Sigmoid colon (tissue), 7 donors: ENCODE data around the gene SLC25A1. TPM values are rescaled to one million over a fixed set of nuclear protein-coding genes. Genes with fewer than 3 reads are reported as not detected.

ENCODE experiments used
- DNase-seq: peaks from one replicate; pipeline ENCODE4 v3.0.0-alpha.2; 2019
- H3K27ac ChIP-seq, 4 donors: fragments of 200-600 bp; sonication (generic); one replicate each; pipeline ENCODE4 v1.5.1; 2016 to 2019; ENCODE audit warnings: mild to moderate bottlenecking in 1 of 4
- H3K27me3 ChIP-seq, 3 donors: fragments of 200-600 bp; sonication (generic); one replicate each; pipeline ENCODE4 v1.5.1; 2019; ENCODE audit warnings: mild to moderate bottlenecking in 1 of 3
- H3K36me3 ChIP-seq, 4 donors: fragments of 200-600 bp; sonication (generic); one replicate each; pipeline ENCODE4 v1.5.1; 2016 to 2019
- H3K4me1 ChIP-seq, 4 donors: fragments of 200-600 bp; sonication (generic); one replicate each; pipeline ENCODE4 v1.5.1; 2017 to 2019
- H3K4me3 ChIP-seq, 4 donors: fragments of 200-600 bp; sonication (generic); one replicate each; pipeline ENCODE4 v1.5.1; 2017 to 2019; ENCODE audit warnings: mild to moderate bottlenecking in 2 of 4, moderate library complexity in 1 of 4
- H3K9me3 ChIP-seq, 4 donors: fragments of 200-600 bp in 3 of 4; sonication (generic) in 3 of 4; one replicate each; pipeline versions ENCODE4 v1.5.1 to v1.6.1; 2013 to 2019
- EP300 ChIP-seq, 4 donors: sonication (generic); formaldehyde crosslinking; IDR thresholded peaks; one replicate each; pipeline ENCODE4 v1.6.1; 2017; ENCODE audit warnings: antibody characterized with exemption in 4 of 4
- POLR2A ChIP-seq, 2 donors: fragments of 450-650 bp; IDR thresholded peaks; one replicate each; pipeline ENCODE4 v1.6.1; 2016; ENCODE audit warnings: antibody characterized with exemption in 2 of 2, mild to moderate bottlenecking in 2 of 2, moderate library complexity in 2 of 2
- POLR2AphosphoS5 ChIP-seq, 4 donors: sonication (generic); formaldehyde crosslinking; IDR thresholded peaks; one replicate each; pipeline ENCODE4 v1.6.1; 2017; ENCODE audit warnings: antibody characterized with exemption in 4 of 4
- WGBS, 2 donors: extraction: QIAGEN DNeasy Blood & Tissue Kit; methylation state at CpG; one replicate each; pipeline ENCODE4 v1.1.7; 2013; 5-methylcytosine and 5-hydroxymethylcytosine counted together
- intact Hi-C: fragments of 100-400 bp; cut with DNase I; formaldehyde crosslinking; loops from one replicate; pipeline ENCODE4 v1.15.1; 2023
- polyA plus RNA-seq, 3 donors: library from polyadenylated mRNA; stranded (reverse); fragments of 200-250 nt; gene quantifications; one replicate each; pipeline ENCODE4 v1.2.3, GENCODE V29; 2013
- total RNA-seq, 4 donors: library from RNA; depleted of rRNA; stranded (reverse); fragments of >200 nt; gene quantifications; one replicate each; pipeline ENCODE4 v1.1.0, GENCODE V29; 2016
- TF ChIP-seq, protein P1 (sequence below), 4 experiments: fragments of 450-650 bp in 3 of 4; fragments of 200-600 bp in 1 of 4; IDR thresholded peaks; one replicate each; pipeline ENCODE4 v1.5.1; 2016 to 2019; ENCODE audit warnings: antibody characterized with exemption in 4 of 4, mild to moderate bottlenecking in 3 of 4, moderate library complexity in 2 of 4
- donor health status: healthy with polysubstance abuse.
- donor health status: Bipolar disorder and iron deficiency.
- donor health status: healthy.

Gene SLC25A1
- total and polyA plus RNA-seq, 7 donors = 28.2 to 146 (median 45.3) TPM

DNA sequence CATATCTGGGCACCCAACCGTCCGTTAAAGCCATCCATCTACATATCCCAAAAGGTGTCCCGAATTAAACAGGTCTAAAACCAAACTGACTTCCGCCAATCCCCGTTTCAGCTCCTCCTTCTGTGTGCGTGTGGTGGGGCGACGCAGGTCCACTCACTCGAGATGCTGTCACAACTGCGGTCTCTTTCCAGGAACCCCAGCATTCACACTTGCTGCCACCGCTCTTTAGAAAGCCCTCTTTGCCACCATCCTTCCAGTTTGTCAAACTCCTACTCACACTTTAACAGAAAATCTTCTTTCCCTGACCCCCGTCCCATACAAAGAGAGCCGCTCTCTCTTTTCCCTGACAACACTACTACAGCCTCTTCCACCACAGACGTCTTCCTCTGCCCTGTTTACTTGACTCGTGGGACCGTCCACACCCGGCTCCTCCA, 34.6 kb downstream of the SLC25A1 start:
- 2% methylated on average over 17 of the region's 17 CpGs for WGBS, 2 donors

DNA sequence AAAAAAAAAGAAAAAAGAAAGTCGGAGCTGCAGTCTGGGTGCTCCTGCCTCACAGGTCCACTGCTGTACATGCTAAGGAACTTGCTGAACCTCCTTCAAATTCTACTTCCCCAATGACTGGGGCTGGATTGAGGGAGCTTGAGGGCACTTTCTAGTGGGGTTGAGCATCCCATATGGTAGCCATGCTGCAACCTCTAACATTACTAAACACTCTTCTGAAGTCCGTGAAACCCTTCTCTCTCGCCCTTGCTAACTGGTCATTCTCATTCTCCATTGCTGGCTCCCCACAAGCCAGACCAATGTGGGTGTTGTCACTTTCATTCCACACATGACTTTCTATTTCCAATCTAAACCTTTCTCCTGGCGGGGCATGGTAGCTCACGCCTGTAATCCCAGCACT, 35.3 kb downstream of the SLC25A1 start:
- Histone ChIP-seq H3K9me3 (no peaks in the 10 kb centered on the region), H3K4me3 (peak overlapping the region in 2 of 4 donors; percentile 77 to 87), H3K27ac (no peak overlapping the region), H3K27me3 (peaks cover 0 to 6% (median 0%) of the 10 kb centered on the region in 3 donors), H3K36me3 (peaks cover 38 to 48% (median 41%) of the 10 kb centered on the region in 4 donors), H3K4me1 (peaks cover 0 to 20% (median 13%) of the 10 kb centered on the region in 4 donors)
- TF ChIP-seq POLR2A (IDR thresholded peaks at IDR 0.05) = no peak
- TF ChIP-seq EP300 (IDR thresholded peaks at IDR 0.05) = no peak
- no peak for TF ChIP-seq POLR2AphosphoS5 (IDR thresholded peaks at IDR 0.05)
- TF ChIP-seq, protein P1, sequence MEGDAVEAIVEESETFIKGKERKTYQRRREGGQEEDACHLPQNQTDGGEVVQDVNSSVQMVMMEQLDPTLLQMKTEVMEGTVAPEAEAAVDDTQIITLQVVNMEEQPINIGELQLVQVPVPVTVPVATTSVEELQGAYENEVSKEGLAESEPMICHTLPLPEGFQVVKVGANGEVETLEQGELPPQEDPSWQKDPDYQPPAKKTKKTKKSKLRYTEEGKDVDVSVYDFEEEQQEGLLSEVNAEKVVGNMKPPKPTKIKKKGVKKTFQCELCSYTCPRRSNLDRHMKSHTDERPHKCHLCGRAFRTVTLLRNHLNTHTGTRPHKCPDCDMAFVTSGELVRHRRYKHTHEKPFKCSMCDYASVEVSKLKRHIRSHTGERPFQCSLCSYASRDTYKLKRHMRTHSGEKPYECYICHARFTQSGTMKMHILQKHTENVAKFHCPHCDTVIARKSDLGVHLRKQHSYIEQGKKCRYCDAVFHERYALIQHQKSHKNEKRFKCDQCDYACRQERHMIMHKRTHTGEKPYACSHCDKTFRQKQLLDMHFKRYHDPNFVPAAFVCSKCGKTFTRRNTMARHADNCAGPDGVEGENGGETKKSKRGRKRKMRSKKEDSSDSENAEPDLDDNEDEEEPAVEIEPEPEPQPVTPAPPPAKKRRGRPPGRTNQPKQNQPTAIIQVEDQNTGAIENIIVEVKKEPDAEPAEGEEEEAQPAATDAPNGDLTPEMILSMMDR (IDR thresholded peaks at IDR 0.05) = no peak
- intact Hi-C loops = loop anchor here (5.0 to 10.0 kb wide), 2 partner anchors 152 to 334 kb away; partner anchors contain the start of genes CDC45, CLTCL1 and UFD1
- no peak for DNase-seq
- WGBS, 2 donors = 90 to 91% methylated on average over 5 of the region's 5 CpGs

More for the DNA sequence above, 34.6 kb downstream of the SLC25A1 start:
- DNase-seq = no peak
- H3K9me3 ChIP-seq = no peaks in the 10 kb centered on the region
- peak overlapping the region; percentile 79 to 85 (median 82) for H3K27ac ChIP-seq
- TF ChIP-seq POLR2AphosphoS5 (IDR thresholded peaks at IDR 0.05) (no peak), POLR2A (IDR thresholded peaks at IDR 0.05) (no peak), EP300 (IDR thresholded peaks at IDR 0.05) (no peak)
- TF ChIP-seq, protein P1 (IDR thresholded peaks at IDR 0.05) = no peak
- H3K27me3 ChIP-seq = peaks cover 3 to 14% (median 8%) of the 10 kb centered on the region in 3 donors
- intact Hi-C loops = loop anchor here (2.0 to 10.0 kb wide), 4 partner anchors 21 to 487 kb away; partner anchors contain the start of genes CDC45, CLTCL1, DGCR2 and UFD1
- H3K4me1 ChIP-seq = peaks cover 0 to 23% (median 14%) of the 10 kb centered on the region in 4 donors
- peak overlapping the region; percentile 59 to 87 (median 80) for H3K4me3 ChIP-seq
- H3K36me3 ChIP-seq = peaks cover 32 to 40% (median 33%) of the 10 kb centered on the region in 4 donors

DNA sequence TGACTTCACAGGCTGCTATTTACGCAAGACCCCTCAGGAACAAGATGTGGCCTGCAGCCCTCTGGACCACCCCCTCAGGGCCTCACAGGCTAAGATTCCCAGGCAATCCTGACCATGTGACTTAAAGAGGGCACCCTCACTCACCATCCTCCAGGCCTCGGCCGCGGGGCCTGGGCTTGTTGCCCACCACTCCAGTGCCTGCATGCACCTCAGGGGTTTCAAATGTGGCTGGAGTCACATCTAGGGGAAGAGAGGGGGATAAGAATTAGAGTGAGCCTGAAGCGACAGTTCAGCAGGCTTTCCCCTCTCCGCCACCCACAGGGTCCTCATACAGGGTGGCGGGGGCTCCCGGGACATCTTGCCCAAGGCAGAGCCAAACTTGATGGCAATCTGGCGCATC, 36.1 kb downstream of the SLC25A1 start:
- no peak for TF ChIP-seq POLR2A (IDR thresholded peaks at IDR 0.05)
- no peak for TF ChIP-seq POLR2AphosphoS5 (IDR thresholded peaks at IDR 0.05)
- TF ChIP-seq EP300 (IDR thresholded peaks at IDR 0.05) = no peak
- TF ChIP-seq, protein P1 (IDR thresholded peaks at IDR 0.05) = no peak
- Histone ChIP-seq H3K4me1 (peaks cover 0 to 20% (median 13%) of the 10 kb centered on the region in 4 donors), H3K36me3 (peaks cover 38 to 56% (median 45%) of the 10 kb centered on the region in 4 donors), H3K9me3 (no peaks in the 10 kb centered on the region), H3K27me3 (no peaks in the 10 kb centered on the region), H3K4me3 (no peak overlapping the region), H3K27ac (no peak overlapping the region)
- intact Hi-C loops = loop anchor here (5.0 to 10.0 kb wide), 2 partner anchors 152 to 335 kb away; partner anchors contain the start of genes CDC45, CLTCL1 and UFD1
- whole genome bisulfite sequencing, 2 donors = 97 to 98% methylated on average over 9 of the region's 9 CpGs
- DNase-seq = no peak

DNA sequence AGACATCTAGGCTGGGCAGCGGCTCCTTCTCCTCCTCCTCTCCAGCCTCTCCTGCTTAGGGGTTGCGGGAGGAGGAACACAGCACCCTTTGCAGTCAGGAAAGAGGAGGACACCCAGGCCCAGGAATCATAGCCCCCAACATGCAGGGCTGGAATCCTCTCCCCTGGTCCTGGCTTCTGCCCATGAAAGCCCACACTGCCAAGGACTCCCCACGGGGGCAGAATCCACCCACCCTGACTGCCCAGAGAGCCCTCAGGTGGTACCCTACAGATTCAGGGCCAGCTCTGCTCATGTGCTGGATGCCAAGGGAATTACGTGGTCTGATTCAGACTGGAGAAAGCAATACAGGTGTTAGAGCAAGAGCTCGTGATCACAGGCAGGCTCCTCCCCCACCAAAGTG, 38.6 kb downstream of the SLC25A1 start:
- Histone ChIP-seq H3K27me3 (no peaks in the 10 kb centered on the region), H3K4me3 (no peak overlapping the region), H3K27ac (no peak overlapping the region), H3K9me3 (no peaks in the 10 kb centered on the region), H3K36me3 (peaks cover 42 to 80% (median 57%) of the 10 kb centered on the region in 4 donors), H3K4me1 (peaks cover 0 to 20% (median 13%) of the 10 kb centered on the region in 4 donors)
- DNase-seq = no peak
- no peak for TF ChIP-seq POLR2A (IDR thresholded peaks at IDR 0.05)
- TF ChIP-seq EP300 (IDR thresholded peaks at IDR 0.05) = no peak
- TF ChIP-seq, protein P1 (IDR thresholded peaks at IDR 0.05) = no peak
- no peak for TF ChIP-seq POLR2AphosphoS5 (IDR thresholded peaks at IDR 0.05)
- intact Hi-C loops = loop anchor here (5.0 to 10.0 kb wide), 2 partner anchors 155 to 337 kb away; partner anchors contain the start of genes CDC45, CLTCL1 and UFD1
- 92% methylated on average over 5 of the region's 5 CpGs for WGBS, 2 donors
